GM19397 (cell line): ENCODE data around the gene SZT2.

Experiments used
- ATAC-seq: cut with Tn5 transposase; IDR thresholded peaks from one replicate; pipeline ENCODE4 v1.9.1; 2021; ENCODE audit warnings: mild to moderate bottlenecking, moderate library complexity; ENCODE audit not compliant: unreplicated experiment

Gene SZT2

DNA sequence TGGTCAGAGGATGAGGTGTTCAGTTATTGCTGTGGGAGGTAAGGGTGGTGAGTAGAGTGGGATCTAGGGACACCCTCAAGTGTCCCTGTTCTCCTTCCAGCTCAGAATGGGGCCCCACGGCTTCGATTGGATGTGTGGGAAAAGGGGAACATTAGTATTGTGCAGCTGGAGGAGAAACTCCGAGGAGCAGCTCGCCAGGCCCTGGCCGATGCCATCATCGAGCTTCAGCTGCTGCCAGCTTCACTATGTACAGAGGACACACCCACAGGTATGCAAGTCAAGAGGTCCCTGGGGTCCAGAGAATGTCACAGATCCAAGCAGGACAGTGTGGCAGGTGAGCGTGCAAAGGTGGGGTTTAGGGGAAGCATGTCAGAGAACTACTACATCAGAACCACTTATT is 50.1 kb downstream of the SZT2 start:
- no peak for ATAC-seq

GRCh38 chr1:43440358-43440757 is 50.7 kb downstream of the SZT2 start:
- no peak for ATAC-seq

DNA sequence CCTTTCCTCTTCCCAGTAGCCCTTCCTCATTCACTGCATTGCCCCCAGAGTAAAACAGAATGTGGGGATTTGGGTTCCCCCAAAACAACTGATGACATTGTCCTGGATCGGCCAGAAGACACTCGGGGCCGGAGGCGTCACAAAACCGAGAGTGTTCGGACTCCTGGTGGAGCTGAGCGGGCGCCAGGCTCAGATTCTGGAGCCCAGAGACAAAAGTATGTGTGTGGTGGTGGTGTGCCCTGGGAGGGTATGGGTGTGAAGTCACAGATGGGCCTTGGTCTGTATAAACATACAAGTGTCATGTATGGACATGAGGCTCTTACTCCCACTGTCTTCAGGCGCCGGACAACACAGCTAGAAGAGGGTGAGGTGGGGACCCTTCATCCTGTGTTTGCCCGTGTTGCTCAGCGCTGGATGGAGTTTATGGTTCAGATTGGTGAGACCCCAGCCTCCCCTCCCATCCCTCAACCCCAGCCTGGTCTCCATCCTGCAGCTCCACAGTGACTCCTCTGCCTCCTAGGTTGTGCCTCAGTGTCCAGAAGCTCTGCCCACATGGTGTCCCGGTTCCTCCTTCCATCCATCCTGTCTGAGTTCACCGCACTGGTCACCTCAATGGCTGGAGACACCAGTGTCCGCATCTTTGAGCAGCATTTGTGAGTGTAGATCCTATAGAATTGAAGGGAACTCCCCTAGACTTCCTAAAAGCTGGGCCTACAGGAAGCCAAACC is 51.6 kb downstream of the SZT2 start:
- no peak for ATAC-seq

DNA sequence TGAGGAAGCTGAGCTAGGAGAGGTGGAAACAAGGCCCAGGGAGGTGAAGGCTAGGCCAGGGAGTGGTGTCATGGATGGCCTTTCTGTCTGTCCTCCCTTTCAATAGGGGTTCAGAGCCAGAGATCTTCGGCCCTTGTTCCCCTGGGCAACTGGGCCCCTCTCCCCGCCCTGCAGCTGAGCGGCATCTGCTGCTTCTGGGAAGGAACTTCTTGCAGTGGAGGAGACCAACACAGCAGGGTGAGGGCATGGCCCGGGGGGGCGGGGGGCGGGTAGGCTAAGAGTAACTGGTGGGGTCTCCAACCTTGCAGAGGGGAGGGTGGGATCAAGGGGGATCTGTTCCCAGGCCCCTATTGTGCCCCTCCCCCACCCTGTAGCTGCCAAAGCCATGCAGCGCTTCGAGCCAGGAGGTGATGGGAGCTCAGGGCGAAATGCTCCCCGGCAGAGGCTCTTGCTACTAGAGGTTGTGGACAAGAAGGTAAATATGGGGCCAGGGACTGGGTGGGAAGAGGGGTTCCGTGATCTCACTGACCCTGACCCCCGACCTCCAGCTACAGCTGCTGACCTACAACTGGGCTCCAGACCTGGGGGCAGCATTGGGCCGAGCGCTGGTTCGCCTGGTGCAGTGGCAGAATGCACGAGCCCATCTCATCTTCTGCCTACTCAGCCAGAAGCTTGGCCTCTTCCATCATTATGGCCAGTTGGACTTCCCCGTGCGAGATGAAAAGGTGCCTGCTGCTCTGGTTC is 52.4 kb downstream of the SZT2 start:
- ATAC-seq, result no peak

DNA sequence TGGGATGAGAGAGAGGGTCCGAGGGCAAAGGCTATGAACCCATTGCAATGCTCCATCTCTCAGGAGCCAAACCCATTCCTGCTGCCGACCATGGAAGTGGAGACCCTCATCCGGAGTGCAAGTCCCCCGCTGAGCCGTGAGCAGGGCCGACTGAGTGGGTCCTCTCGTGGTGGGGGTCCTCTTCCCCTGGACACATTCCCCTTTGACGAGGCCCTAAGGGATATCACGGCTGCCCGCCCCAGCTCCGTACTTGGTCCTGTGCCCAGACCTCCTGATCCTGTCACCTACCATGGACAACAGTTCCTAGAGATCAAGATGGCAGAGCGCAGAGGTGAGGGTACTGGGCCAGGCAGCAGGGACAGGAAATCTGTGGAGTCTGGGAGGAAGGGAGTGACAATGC is 53.1 kb downstream of the SZT2 start:
- no peak for ATAC-seq

- no peak for ATAC-seq
Measured at GRCh38 chr1:43443197-43443946, 53.7 kb downstream of the SZT2 start.

DNA sequence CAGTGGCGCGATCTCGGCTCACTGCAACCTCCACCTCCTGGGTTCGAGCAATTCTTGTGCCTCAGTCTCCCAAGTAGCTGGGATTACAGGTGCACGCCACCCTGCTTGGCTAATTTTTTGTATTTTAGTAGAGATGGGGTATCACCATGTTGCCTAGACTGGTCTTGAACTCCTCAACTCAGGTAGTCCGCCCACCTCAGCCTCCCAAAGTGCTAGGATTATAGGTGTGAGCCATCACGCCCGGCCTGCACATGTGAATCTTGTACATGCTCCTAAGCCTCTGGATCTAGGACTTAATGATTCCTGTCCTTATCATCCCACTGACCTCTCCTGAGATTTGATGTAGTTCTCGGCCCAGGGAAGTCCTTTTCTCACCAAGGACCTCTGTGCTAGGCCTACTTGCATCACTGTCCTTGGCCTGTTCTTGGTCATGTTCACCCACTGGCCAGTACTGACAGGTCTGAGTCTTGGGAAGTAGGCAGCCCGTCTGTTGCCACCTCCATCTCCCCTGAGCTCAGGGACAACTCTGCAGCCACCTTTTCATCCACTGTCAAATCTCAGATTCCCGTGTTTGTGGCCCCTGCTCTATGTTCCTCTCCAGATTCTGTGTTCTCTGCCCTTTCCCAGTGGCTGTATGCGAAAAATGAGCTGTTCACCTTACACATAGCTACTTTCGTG is 54.6 kb downstream of the SZT2 start:
- ATAC-seq, result no peak

- no peak for ATAC-seq
Measured at GRCh38 chr1:43444836-43445235, 55.1 kb downstream of the SZT2 start.

GRCh38 chr1:43445606-43446387 is 56.1 kb downstream of the SZT2 start:
- no peak for ATAC-seq

DNA sequence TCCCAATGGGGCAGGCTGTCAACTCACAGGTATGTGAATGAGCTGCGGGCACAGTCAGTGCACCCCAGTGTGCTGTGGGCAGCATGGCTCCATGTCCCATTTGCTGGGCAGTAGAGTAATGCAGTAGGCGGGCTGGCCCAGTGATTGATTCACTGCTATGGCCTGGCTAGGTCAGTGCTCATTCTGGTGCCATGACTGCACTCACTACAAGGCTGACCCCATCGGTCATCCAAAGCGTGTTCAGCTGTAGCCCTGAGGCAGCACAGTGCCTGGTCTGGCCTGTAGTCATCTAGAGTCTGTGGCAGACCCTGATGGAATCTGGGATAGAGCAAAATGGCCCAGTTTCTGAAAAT is 56.7 kb downstream of the SZT2 start:
- ATAC-seq, result no peak

DNA sequence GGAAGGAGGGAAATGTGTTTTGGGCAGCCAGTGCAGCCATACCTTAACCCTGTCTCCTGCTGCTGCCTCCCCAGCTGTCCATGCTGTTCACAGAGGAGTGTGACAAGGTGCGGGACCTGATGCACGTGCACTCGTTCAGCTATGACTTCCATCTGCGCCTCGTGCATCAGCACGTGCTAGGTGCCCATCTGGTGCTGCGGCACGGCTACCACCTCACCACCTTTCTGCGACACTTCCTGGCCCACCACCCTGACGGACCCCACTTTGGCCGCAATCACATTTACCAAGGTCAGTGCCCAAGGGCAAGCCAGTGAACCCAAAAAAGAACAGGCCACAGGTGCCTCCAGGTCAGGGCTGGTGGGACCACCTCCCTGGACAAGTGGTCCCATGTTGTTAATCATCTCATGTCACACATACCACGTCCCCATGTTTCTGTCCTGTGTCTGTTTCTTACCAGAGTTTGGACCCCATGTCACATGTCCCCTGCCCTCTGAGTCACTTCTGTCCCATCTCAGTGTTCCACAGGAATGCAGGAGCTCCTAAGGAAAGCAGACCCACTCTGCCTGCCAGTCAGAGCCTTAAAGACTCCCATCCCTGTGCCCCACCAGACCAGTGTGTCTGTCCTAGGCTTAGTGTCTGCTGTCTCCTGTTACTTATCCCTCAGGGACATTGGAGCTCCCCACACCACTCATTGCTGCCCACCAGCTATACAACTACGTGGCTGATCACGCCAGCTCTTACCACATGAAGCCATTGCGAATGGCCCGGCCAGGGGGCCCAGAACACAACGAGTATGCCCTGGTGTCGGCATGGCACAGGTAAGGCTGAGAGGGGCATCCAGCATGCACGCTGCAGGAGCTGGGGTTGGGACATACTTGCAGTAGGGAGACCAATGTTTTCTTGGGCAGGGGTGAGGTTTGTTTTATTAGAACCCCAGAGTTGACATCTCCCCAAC is 57.5 kb downstream of the SZT2 start:
- no peak for ATAC-seq

DNA sequence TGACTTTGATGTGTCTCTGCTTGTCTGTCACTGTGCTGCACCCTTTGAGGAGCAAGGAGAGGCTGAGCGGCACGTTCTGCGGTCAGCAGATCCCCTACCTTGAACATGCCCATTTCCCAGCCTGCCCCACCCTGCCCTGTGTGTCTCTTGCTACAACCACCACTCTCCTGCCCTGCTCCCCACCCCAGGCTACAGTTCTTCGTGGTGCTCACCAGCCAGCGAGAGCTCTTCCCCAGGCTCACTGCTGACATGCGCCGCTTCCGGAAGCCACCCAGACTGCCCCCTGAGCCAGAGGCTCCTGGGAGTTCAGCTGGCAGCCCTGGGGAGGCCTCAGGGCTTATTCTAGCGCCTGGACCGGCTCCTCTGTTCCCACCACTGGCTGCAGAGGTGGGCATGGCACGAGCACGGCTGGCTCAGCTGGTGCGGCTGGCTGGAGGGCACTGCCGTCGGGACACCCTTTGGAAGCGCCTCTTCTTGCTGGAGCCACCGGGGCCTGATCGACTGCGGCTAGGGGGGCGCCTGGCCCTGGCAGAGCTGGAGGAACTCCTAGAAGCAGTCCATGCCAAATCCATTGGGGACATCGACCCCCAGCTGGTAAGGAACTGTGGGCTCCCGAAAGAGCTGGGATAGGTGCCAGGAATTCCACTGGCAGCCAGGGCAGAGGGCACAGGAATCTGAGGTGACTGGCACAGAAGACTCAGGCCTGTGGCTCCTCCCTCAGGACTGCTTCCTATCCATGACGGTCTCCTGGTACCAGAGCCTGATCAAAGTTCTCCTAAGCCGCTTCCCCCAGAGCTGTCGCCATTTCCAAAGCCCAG is 58.4 kb downstream of the SZT2 start:
- ATAC-seq, result no peak

DNA sequence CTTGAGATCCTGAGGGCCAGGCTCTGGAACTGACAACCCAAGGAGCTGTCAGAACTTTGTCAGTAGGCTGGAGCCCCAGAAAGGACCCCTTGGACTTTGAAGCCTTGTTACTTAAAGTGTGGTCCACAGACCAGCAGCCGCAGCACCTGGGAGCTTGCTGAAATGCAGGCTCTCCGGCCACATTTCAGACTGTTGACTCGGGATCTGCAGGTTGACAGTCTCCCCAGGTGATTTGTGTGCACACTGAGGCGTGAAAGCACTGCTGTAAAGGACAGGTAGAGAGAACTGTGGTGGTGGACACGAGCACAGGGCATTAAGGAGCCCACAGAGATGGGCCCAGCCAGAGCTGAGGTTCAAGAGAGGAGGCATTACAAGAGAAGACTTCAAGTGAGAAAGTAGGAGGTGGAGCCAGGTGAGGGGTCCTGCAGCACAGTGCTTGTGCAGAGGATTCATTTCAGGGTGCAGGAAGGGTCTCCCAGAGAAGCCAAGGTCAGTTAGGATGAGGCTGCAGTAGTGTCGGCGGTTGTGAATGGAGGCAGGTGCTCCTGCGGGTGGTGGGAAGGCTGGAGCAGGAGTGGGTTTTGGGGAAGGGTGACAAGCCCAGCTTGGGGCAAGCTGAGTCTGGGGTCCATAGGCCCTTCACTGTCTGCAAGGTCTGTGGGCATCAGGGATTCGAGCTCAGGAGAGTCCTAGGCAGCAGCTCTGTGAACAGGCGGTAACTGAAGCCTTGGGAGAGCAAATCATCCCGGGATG is 59.4 kb downstream of the SZT2 start:
- ATAC-seq, result no peak

- ATAC-seq, result no peak
Measured at GRCh38 chr1:43449708-43450069, 60.0 kb downstream of the SZT2 start.

DNA sequence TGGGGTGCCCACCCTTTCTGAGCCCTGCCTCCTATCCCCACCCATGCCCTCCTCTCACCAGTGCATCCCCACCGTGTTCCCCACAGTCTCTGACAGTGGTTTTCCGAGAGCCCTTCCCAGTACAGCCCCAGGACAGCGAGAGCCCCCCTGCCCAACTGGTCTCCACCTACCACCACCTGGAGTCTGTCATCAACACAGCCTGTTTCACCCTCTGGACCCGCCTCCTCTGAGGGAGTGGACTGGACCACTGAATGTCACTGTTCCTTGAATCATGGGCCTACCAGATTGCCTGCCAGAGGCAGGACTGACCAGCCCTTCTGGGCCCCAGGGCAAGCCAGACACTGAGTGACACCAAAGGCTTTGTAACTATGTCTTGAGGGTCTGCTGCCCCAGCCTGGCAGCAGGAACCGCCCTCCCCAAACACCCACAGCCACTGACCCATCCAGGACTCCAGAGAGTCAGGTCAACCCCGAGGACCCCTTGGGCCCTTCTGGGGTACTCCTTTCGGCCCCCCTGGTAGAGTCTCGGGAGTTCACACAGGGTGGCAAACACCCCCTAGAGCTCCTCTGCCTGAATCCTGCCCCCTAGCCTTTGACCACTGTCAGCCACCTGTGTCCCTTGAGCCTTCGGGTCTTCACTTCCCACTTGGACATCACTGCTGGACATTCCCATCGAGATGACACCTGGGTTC is 60.7 kb downstream of the SZT2 start:
- ATAC-seq, result no peak

DNA sequence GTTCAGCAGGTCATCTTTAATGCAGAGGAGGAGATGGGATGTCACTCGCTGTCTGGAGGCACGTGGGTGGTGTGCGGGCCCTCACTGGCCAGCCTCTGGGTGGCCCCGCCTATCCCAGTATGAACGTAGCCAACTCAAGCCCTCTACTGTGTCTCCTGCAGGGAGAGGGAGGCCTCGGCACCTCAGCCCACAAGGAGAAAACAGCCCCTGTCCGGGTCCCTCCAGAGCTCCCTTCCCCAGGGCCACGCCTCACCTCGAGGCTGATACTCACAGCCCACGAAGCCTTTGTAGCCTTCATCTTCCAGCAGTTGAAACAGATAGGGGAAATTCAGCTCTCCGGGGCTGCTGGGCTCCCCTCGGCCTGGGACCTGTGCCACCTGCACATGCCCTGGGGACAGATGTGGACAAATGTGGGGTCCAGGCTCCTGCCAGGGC is 61.5 kb downstream of the SZT2 start:
- ATAC-seq, result no peak
